DOHH2 (cell line): Measurements from ENCODE around the gene ATXN7L1.

Source experiments
- H3F3A ChIP-seq: fragments of 200-600 bp; sonication (generic), shearing (Covaris generic); 2 replicates; pipeline ENCODE4 v1.6.0; 2016; ENCODE audit warnings: antibody characterized with exemption, mild to moderate bottlenecking; ENCODE audit not compliant: control insufficient read depth, insufficient read depth
- H3K27ac ChIP-seq: fragments of 200-600 bp; sonication (generic); 2 replicates; pipeline ENCODE4 v1.5.1; 2014; ENCODE audit warnings: low read depth, mild to moderate bottlenecking, low read length, moderate library complexity
- H3K27me3 ChIP-seq: fragments of 200-600 bp; sonication (generic); 2 replicates; pipeline ENCODE4 v1.6.1; 2014; ENCODE audit warnings: mild to moderate bottlenecking, low read length, mixed read lengths; ENCODE audit not compliant: control insufficient read depth
- H3K36me3 ChIP-seq: fragments of 200-600 bp; sonication (generic); 2 replicates; pipeline ENCODE4 v1.6.1; 2014; ENCODE audit warnings: mild to moderate bottlenecking, low read length, moderate library complexity, mixed read lengths; ENCODE audit not compliant: control insufficient read depth
- H3K4me1 ChIP-seq: fragments of 200-600 bp; sonication (generic); 2 replicates; pipeline ENCODE4 v1.6.1; 2014; ENCODE audit warnings: mild to moderate bottlenecking, low read length, mixed read lengths; ENCODE audit not compliant: control insufficient read depth
- H3K4me2 ChIP-seq: fragments of 200-600 bp; sonication (generic); 2 replicates; pipeline ENCODE4 v1.6.0; 2014; ENCODE audit warnings: mild to moderate bottlenecking, low read length, moderate library complexity
- H3K4me3 ChIP-seq: fragments of 200-600 bp; sonication (generic); 2 replicates; pipeline ENCODE4 v1.5.1; 2014; ENCODE audit warnings: mild to moderate bottlenecking, low read length, mixed read lengths
- H3K79me2 ChIP-seq: fragments of 200-600 bp; sonication (generic); 2 replicates; pipeline ENCODE4 v1.6.1; 2014; ENCODE audit warnings: mild to moderate bottlenecking, low read length, mixed read lengths; ENCODE audit not compliant: control insufficient read depth
- H3K9me2 ChIP-seq: fragments of 200-600 bp; sonication (generic); replicated peaks from 2 replicates; pipeline ENCODE4 v1.6.1; 2014; ENCODE audit warnings: mild to moderate bottlenecking, low read length, mixed read lengths; ENCODE audit not compliant: control insufficient read depth
- H3K9me3 ChIP-seq: fragments of 200-600 bp; sonication (generic); 2 replicates; pipeline ENCODE4 v1.6.1; 2014; ENCODE audit warnings: antibody characterized with exemption, low read length, mixed read lengths; ENCODE audit not compliant: control insufficient read depth, insufficient read depth
- H4K20me1 ChIP-seq: fragments of 200-600 bp; sonication (generic); 2 replicates; pipeline ENCODE4 v1.6.0; 2014; ENCODE audit warnings: low read depth, mild to moderate bottlenecking, antibody characterized with exemption, low read length, moderate library complexity; ENCODE audit not compliant: control insufficient read depth, insufficient read depth
- EZH2phosphoT487 ChIP-seq: fragments of 200-600 bp; sonication (generic); IDR thresholded peaks from 2 replicates; pipeline ENCODE4 v1.6.1; 2017; ENCODE audit warnings: borderline replicate concordance, mild to moderate bottlenecking, antibody characterized with exemption, low read length, moderate library complexity, mixed read lengths
- TF ChIP-seq, protein P1 (sequence below): fragments of 200-600 bp; sonication (generic); IDR thresholded peaks from one replicate; pipeline ENCODE4 v1.5.1; 2014; ENCODE audit warnings: antibody characterized with exemption, mild to moderate bottlenecking, low read depth, low read length; ENCODE audit not compliant: poor library complexity, severe bottlenecking

The ATXN7L1 gene

DNA sequence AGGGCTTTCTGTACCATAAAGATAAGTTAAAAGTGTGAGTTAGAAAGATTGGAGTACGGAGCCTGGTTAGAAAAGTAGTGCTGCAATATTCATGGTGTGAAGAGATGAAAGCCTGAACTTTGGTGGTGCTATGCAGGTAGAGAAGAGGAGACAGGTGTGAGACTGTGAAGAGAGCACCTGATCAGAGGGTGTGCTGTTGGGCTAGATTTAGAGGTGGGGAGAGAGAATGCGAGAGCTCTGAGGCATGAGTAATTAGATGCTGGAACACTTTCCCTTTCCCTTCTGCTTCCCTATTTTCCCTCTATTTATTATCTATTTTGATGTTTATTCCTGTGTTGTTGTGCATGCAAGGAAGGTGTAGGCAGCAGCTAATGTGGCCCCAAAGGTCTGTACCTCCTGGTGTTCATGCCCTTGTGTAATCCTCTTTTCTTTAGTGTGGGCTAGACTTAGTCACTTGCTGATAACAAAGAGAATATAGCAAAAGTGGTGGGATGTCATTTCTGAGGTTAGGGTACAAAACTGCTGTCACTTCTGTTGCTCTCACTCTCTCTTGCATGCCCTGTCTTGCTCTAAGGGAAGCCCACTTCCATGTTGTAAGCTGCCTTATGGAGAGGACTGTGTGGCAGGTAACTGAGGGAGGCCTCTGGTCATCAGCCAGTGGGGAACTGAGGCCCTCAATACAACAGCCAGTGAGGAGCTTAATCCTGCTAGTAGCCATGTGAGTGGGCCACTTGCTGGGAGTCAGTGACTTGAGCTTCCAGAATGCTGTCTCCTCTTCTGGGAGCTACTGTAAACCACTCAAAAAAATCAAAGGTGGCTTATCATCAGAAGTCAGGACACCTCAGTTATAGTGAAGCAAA, 2.6 kb upstream of the ATXN7L1 start:
- Histone ChIP-seq H3K9me3 (no peaks in the 10 kb centered on the region), H3K36me3 (no peaks in the 10 kb centered on the region), H3K79me2 (no peaks in the 10 kb centered on the region), H3K4me1 (peaks cover 19% of the 10 kb centered on the region), H3F3A (0 out of 2 replicates have a peak, but pooled peaks cover 2% of the 10 kb centered on the region), H4K20me1 (no peaks in the 10 kb centered on the region), H3K4me3 (no peak overlapping the region), H3K4me2 (no peak overlapping the region), H3K9me2 (no peaks in the 10 kb centered on the region), H3K27ac (no peak overlapping the region), H3K27me3 (peaks cover 42% of the 10 kb centered on the region)
- no peak for TF ChIP-seq EZH2phosphoT487
- TF ChIP-seq, protein P1, sequence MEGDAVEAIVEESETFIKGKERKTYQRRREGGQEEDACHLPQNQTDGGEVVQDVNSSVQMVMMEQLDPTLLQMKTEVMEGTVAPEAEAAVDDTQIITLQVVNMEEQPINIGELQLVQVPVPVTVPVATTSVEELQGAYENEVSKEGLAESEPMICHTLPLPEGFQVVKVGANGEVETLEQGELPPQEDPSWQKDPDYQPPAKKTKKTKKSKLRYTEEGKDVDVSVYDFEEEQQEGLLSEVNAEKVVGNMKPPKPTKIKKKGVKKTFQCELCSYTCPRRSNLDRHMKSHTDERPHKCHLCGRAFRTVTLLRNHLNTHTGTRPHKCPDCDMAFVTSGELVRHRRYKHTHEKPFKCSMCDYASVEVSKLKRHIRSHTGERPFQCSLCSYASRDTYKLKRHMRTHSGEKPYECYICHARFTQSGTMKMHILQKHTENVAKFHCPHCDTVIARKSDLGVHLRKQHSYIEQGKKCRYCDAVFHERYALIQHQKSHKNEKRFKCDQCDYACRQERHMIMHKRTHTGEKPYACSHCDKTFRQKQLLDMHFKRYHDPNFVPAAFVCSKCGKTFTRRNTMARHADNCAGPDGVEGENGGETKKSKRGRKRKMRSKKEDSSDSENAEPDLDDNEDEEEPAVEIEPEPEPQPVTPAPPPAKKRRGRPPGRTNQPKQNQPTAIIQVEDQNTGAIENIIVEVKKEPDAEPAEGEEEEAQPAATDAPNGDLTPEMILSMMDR, result no peak

DNA sequence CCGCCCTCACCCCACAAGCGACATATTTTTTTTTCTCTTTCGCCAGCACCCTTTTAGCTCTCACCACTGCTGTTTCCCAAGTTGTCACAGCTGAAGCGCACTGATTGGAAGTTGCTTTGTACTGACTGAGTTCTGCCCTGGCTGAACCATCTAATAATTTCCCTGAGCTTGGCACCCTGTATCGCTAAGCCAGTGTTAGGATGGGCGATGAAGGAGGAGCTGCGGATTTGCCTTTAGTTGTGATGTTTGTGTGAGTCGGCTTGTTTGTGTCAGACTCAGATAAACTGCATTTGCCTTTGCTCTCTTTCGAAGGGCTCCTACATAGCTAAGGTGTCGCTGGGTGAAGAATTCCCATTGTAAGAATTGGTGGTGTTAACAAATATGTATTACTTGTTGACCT, 1.3 kb upstream of the ATXN7L1 start:
- Histone ChIP-seq H3K36me3 (no peaks in the 10 kb centered on the region), H3K27me3 (peaks cover 42% of the 10 kb centered on the region), H4K20me1 (no peaks in the 10 kb centered on the region), H3K9me3 (no peaks in the 10 kb centered on the region), H3K4me1 (peaks cover 19% of the 10 kb centered on the region), H3K4me3 (no peak overlapping the region; the same call in 1 of the 2 replicates), H3K79me2 (no peaks in the 10 kb centered on the region), H3F3A (0 out of 2 replicates have a peak, but pooled peaks cover 2% of the 10 kb centered on the region), H3K27ac (no peak overlapping the region), H3K4me2 (peak overlapping the region; percentile 75; the same call in 1 of the 2 replicates), H3K9me2 (no peaks in the 10 kb centered on the region)
- no peak for TF ChIP-seq EZH2phosphoT487
- TF ChIP-seq, protein P1, result no peak

DNA sequence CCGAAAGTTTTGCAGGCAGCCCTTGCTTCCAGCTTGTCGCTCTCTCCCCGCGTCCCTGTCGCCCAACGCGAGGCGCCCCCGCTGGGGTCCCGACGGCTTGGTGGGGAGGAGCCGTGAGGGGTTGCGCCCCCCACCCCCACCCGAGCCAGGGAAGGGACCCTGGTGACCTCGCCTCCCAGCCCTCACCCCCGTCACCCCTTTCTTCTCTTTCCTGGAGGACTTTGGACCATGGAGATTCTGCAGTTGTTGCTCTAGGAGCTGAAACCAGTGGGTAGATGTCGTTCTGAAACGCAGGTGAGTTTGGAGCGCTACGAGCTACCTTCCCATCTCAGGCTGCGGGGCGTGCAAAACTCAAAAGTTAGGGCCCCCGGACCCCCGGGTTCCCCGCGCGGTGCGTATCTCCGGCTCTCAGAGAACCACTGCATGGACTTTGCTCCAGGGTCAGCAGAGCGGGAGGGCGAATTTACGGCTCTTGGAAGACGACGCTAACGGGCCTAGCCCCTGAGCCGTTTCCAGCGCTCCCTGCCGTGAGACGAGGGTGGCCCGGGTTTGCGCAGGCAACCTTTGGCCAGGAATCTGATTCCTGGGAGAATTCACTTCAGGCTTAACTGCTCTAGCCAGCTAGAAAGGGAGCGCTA, 684 bp upstream of the ATXN7L1 start:
- Histone ChIP-seq H3K4me1 (peaks cover 19% of the 10 kb centered on the region), H3K27ac (no peak overlapping the region)

More for the DNA sequence above, 684 bp upstream of the ATXN7L1 start:
- no peaks in the 10 kb centered on the region for H3K9me2 ChIP-seq
- H3K79me2 ChIP-seq, result no peaks in the 10 kb centered on the region
- H3K36me3 ChIP-seq, result no peaks in the 10 kb centered on the region
- 0 out of 2 replicates have a peak, but pooled peaks cover 2% of the 10 kb centered on the region for H3F3A ChIP-seq
- peak overlapping the region; percentile 75 for H3K4me2 ChIP-seq
- H3K4me3 ChIP-seq, result peak overlapping the region; percentile 72
- H3K27me3 ChIP-seq, result peaks cover 42% of the 10 kb centered on the region
- peak; percentile 93; the same call in 1 of the 2 replicates for TF ChIP-seq EZH2phosphoT487
- TF ChIP-seq, protein P1, result peak; percentile 17
- H3K9me3 ChIP-seq, result no peaks in the 10 kb centered on the region
- H4K20me1 ChIP-seq, result no peaks in the 10 kb centered on the region
